ENCODE results near the gene ST8SIA1. TPM values are rescaled to one million over a fixed set of nuclear protein-coding genes. Genes with fewer than 3 reads are reported as not detected.

ST8SIA1 gene
- total RNA-seq, 1 donor from 2014 or later, result under 0.01 TPM

GRCh38 chr12:22248121-22248520 is 86.4 kb downstream of the ST8SIA1 start:
- FAIRE-seq, result no peak
- no peak for DNase-seq (ENCODE audit: low read depth)
- H3K4me3 ChIP-seq (ENCODE audit: low read depth, low read length), result no peak overlapping the region
- H3K27me3 ChIP-seq (ENCODE audit: control insufficient read depth, insufficient read depth, low read length), result no peaks in the 10 kb centered on the region
- TF ChIP-seq CTCF (IDR thresholded peaks at IDR 0.05; ENCODE audit: insufficient read depth, low read length, severe bottlenecking), result no peak
- H3K36me3 ChIP-seq (ENCODE audit: control insufficient read depth, insufficient read depth, low read length), result no peaks in the 10 kb centered on the region

- FAIRE-seq, result no peak
- no peak overlapping the region for H3K4me3 ChIP-seq (ENCODE audit: low read depth, low read length)
- no peak for DNase-seq (ENCODE audit: low read depth)
- no peaks in the 10 kb centered on the region for H3K27me3 ChIP-seq (ENCODE audit: control insufficient read depth, insufficient read depth, low read length)
- TF ChIP-seq CTCF (IDR thresholded peaks at IDR 0.05; ENCODE audit: insufficient read depth, low read length, severe bottlenecking), result no peak
- H3K36me3 ChIP-seq (ENCODE audit: control insufficient read depth, insufficient read depth, low read length), result no peaks in the 10 kb centered on the region
Observed at GRCh38 chr12:22246217-22246846, 88.2 kb downstream of the ST8SIA1 start.

GRCh38 chr12:22242726-22243125 is 91.8 kb downstream of the ST8SIA1 start:
- DNase-seq (ENCODE audit: low read depth) (no peak), FAIRE-seq (no peak)
- H3K27me3 ChIP-seq (ENCODE audit: control insufficient read depth, insufficient read depth, low read length), result no peaks in the 10 kb centered on the region

GRCh38 chr12:22238211-22238610 is 96.3 kb downstream of the ST8SIA1 start:
- DNase-seq (ENCODE audit: low read depth) (no peak), FAIRE-seq (peak; percentile 92)
- Histone ChIP-seq H3K36me3 (ENCODE audit: control insufficient read depth, insufficient read depth, low read length) (no peaks in the 10 kb centered on the region), H3K27me3 (ENCODE audit: control insufficient read depth, insufficient read depth, low read length) (no peaks in the 10 kb centered on the region), H3K4me3 (ENCODE audit: low read depth, low read length) (no peak overlapping the region)
- no peak for TF ChIP-seq CTCF (IDR thresholded peaks at IDR 0.05; ENCODE audit: insufficient read depth, low read length, severe bottlenecking)

More at GRCh38 chr12:22242726-22243125, 91.8 kb downstream of the ST8SIA1 start:
- Histone ChIP-seq H3K36me3 (ENCODE audit: control insufficient read depth, insufficient read depth, low read length) (no peaks in the 10 kb centered on the region), H3K4me3 (ENCODE audit: low read depth, low read length) (no peak overlapping the region)
- TF ChIP-seq CTCF (IDR thresholded peaks at IDR 0.05; ENCODE audit: insufficient read depth, low read length, severe bottlenecking), result no peak

GRCh38 chr12:22234561-22234960 is 99.9 kb downstream of the ST8SIA1 start:
- no peak for TF ChIP-seq CTCF (IDR thresholded peaks at IDR 0.05; ENCODE audit: insufficient read depth, low read length, severe bottlenecking)
- peak; percentile 55 for DNase-seq (ENCODE audit: low read depth)
- no peak for FAIRE-seq
- no peaks in the 10 kb centered on the region for H3K36me3 ChIP-seq (ENCODE audit: control insufficient read depth, insufficient read depth, low read length)
- no peak overlapping the region for H3K4me3 ChIP-seq (ENCODE audit: low read depth, low read length)
- no peaks in the 10 kb centered on the region for H3K27me3 ChIP-seq (ENCODE audit: control insufficient read depth, insufficient read depth, low read length)

- Histone ChIP-seq H3K36me3 (ENCODE audit: control insufficient read depth, insufficient read depth, low read length) (no peaks in the 10 kb centered on the region), H3K27me3 (ENCODE audit: control insufficient read depth, insufficient read depth, low read length) (no peaks in the 10 kb centered on the region), H3K4me3 (ENCODE audit: low read depth, low read length) (no peak overlapping the region)
- TF ChIP-seq CTCF (IDR thresholded peaks at IDR 0.05; ENCODE audit: insufficient read depth, low read length, severe bottlenecking), result no peak
- FAIRE-seq (no peak), DNase-seq (ENCODE audit: low read depth) (no peak)
Observed at GRCh38 chr12:22231836-22232235, 102.7 kb downstream of the ST8SIA1 start.
